Loucy (cell line): Measurements from ENCODE around the gene NSD2.

Experiments
- EZH2phosphoT487 ChIP-seq: fragments of 200-600 bp; IDR thresholded peaks from 2 replicates; pipeline ENCODE4 v1.6.1; 2018; ENCODE audit warnings: antibody characterized with exemption, mild to moderate bottlenecking, moderate library complexity, borderline replicate concordance
- TF ChIP-seq, protein P1 (sequence below): fragments of 200-600 bp; sonication (generic); conservative IDR thresholded peaks from 2 replicates; pipeline ENCODE4 v1.5.1; 2014; ENCODE audit warnings: mild to moderate bottlenecking, antibody characterized with exemption, low read length

GRCh38 chr4:1900087-1900433, 28.9 kb downstream of the NSD2 start:
- TF ChIP-seq, protein P1, sequence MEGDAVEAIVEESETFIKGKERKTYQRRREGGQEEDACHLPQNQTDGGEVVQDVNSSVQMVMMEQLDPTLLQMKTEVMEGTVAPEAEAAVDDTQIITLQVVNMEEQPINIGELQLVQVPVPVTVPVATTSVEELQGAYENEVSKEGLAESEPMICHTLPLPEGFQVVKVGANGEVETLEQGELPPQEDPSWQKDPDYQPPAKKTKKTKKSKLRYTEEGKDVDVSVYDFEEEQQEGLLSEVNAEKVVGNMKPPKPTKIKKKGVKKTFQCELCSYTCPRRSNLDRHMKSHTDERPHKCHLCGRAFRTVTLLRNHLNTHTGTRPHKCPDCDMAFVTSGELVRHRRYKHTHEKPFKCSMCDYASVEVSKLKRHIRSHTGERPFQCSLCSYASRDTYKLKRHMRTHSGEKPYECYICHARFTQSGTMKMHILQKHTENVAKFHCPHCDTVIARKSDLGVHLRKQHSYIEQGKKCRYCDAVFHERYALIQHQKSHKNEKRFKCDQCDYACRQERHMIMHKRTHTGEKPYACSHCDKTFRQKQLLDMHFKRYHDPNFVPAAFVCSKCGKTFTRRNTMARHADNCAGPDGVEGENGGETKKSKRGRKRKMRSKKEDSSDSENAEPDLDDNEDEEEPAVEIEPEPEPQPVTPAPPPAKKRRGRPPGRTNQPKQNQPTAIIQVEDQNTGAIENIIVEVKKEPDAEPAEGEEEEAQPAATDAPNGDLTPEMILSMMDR = no peak
- no peak for TF ChIP-seq EZH2phosphoT487
